ENCODE data around the gene YPEL2.

The YPEL2 gene

DNA sequence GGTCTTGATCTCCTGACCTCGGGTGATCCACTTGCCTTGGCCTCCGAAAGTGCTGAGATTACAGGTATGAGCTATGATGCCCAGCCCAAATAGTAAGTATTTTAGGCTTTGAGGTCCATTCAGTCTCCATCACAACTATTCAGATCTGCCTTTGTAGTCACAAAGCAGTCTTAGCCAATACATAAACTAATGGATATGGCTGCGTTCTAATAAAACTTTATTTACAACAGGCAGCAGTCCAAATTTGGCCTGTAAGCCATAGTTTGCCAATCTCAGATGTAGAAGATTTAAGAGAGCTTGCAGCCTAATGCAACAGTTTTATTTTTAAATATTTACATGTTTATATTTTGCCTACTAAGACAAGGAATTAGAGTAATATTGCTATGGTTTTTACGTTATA is 111.7 kb downstream of the YPEL2 start:
- H4K20me1 ChIP-seq (ENCODE audit: insufficient read depth, low read length) = no peaks in the 10 kb centered on the region
- no peaks in the 10 kb centered on the region for H3K79me2 ChIP-seq (ENCODE audit: insufficient read depth, low read length)
- no peak overlapping the region for H3K4me3 ChIP-seq (ENCODE audit: low read depth in 1 of 2, low read length in 2 of 2)
- no peak overlapping the region for H2AFZ ChIP-seq (ENCODE audit: low read depth, low read length)
- DNase-seq = no peak
- H3K4me1 ChIP-seq (ENCODE audit: insufficient read depth, low read length) = peaks cover 6% of the 10 kb centered on the region
- no peaks in the 10 kb centered on the region for H3K9me3 ChIP-seq (ENCODE audit: insufficient read depth, low read length, severe bottlenecking)
- TF ChIP-seq EZH2 (IDR thresholded peaks at IDR 0.05; ENCODE audit: borderline replicate concordance, low read depth, low read length, severe bottlenecking) = no peak
- TF ChIP-seq, protein P1, sequence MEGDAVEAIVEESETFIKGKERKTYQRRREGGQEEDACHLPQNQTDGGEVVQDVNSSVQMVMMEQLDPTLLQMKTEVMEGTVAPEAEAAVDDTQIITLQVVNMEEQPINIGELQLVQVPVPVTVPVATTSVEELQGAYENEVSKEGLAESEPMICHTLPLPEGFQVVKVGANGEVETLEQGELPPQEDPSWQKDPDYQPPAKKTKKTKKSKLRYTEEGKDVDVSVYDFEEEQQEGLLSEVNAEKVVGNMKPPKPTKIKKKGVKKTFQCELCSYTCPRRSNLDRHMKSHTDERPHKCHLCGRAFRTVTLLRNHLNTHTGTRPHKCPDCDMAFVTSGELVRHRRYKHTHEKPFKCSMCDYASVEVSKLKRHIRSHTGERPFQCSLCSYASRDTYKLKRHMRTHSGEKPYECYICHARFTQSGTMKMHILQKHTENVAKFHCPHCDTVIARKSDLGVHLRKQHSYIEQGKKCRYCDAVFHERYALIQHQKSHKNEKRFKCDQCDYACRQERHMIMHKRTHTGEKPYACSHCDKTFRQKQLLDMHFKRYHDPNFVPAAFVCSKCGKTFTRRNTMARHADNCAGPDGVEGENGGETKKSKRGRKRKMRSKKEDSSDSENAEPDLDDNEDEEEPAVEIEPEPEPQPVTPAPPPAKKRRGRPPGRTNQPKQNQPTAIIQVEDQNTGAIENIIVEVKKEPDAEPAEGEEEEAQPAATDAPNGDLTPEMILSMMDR (IDR thresholded peaks at IDR 0.05; ENCODE audit: borderline replicate concordance, extremely low read depth, low read length, poor library complexity, severe bottlenecking) = no peak
- H3K4me2 ChIP-seq (ENCODE audit: insufficient read depth, low read length) = no peak overlapping the region
- no peak overlapping the region for H3K27ac ChIP-seq (ENCODE audit: low read length)
- H3K27me3 ChIP-seq (ENCODE audit: insufficient read depth, low read length, poor library complexity) = no peaks in the 10 kb centered on the region
- no peaks in the 10 kb centered on the region for H3K36me3 ChIP-seq (ENCODE audit: insufficient read depth, low read length)
- ATAC-seq (ENCODE audit: insufficient read depth, low read depth) = no peak
- no peak overlapping the region for H3K9ac ChIP-seq (ENCODE audit: low read depth, low read length)

All from DND-41 (cell line).